IPS DF 6.9 (cell line): Measurements from ENCODE around the gene HHATL.
A peak's percentile ranks its signal among the peaks of the same experiment; 100 is the strongest.

ENCODE experiments used
- DNase-seq: peaks from one replicate; pipeline ENCODE4 v3.0.0-alpha.2; 2013; ENCODE audit warnings: low read depth, low spot score
- H3K27ac ChIP-seq: one replicate; pipeline ENCODE4 v1.5.1; 2013; ENCODE audit warnings: low read length, control low read depth
- H3K27me3 ChIP-seq: 2 replicates; pipeline ENCODE4 v1.6.1; 2013; ENCODE audit warnings: mild to moderate bottlenecking, low read length; ENCODE audit not compliant: control insufficient read depth, insufficient read depth
- H3K36me3 ChIP-seq: 2 replicates; pipeline ENCODE4 v1.6.1; 2013; ENCODE audit warnings: low read length; ENCODE audit not compliant: control insufficient read depth, insufficient read depth
- H3K4me1 ChIP-seq: 2 replicates; pipeline ENCODE4 v1.6.1; 2013; ENCODE audit warnings: low read length; ENCODE audit not compliant: control insufficient read depth, insufficient read depth
- H3K4me3 ChIP-seq: 2 replicates; pipeline ENCODE4 v1.5.1; 2013; ENCODE audit warnings: mild to moderate bottlenecking, low read length
- H3K9me3 ChIP-seq: 2 replicates; pipeline ENCODE4 v1.6.1; 2013; ENCODE audit warnings: low read length, inconsistent platforms; ENCODE audit not compliant: control insufficient read depth, insufficient read depth
- WGBS: extraction: QIAGEN DNeasy Blood & Tissue Kit; methylation state at CpG from one replicate; pipeline ENCODE4 v1.1.7; 2013; ENCODE audit warnings: mixed read lengths, missing lambda C conversion rate; ENCODE audit not compliant: insufficient read length, insufficient coverage; 5-methylcytosine and 5-hydroxymethylcytosine counted together

Gene HHATL

DNA sequence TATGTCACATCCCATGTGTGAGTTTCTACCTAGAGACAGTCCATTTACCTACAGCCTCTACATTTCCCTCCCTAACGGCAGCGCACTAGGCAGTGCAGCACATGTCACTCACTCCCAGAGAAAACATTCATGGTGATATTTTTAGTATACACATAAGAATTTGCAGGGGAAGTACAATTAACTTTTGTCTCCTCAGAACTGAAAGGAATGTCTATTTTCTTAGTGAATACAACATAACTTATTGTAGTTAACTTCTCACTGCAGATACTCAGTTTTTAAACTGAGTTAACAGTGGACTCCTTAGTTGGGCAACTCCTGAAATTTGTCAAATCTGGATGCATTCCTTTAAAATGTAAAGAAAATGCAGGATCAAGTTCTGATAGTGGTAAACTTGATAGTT is 53.6 kb downstream of the HHATL start:
- WGBS = no CpG with 5 or more reads among the region's 2 CpGs
- DNase-seq = no peak
- Histone ChIP-seq H3K27me3 (no peaks in the 10 kb centered on the region), H3K27ac (no peak overlapping the region), H3K9me3 (no peaks in the 10 kb centered on the region), H3K4me3 (no peak overlapping the region), H3K36me3 (no peaks in the 10 kb centered on the region; the same call in 1 of the 2 replicates), H3K4me1 (peaks cover 11% of the 10 kb centered on the region)

GRCh38 chr3:42647821-42648459 is 54.7 kb downstream of the HHATL start:
- no peak overlapping the region for H3K27ac ChIP-seq
- peaks cover 7% of the 10 kb centered on the region for H3K4me1 ChIP-seq
- peaks cover 6% of the 10 kb centered on the region; the same call in 1 of the 2 replicates for H3K36me3 ChIP-seq
- DNase-seq = peak; percentile 33
- no CpG with 5 or more reads among the region's 5 CpGs for WGBS
- no peak overlapping the region for H3K4me3 ChIP-seq
- no peaks in the 10 kb centered on the region for H3K9me3 ChIP-seq
- no peaks in the 10 kb centered on the region for H3K27me3 ChIP-seq
